AG09309 (cell line): ENCODE results near the gene ADH1C.

Source experiments
- DNase-seq: peaks from one replicate; pipeline ENCODE4 v3.0.0-alpha.2; 2010; ENCODE audit warnings: low read depth
- H3K4me3 ChIP-seq: 2 replicates; pipeline ENCODE4 v1.5.1; 2011; ENCODE audit warnings: mild to moderate bottlenecking, low read depth, low read length, moderate library complexity; ENCODE audit not compliant: control insufficient read depth
- CTCF ChIP-seq: IDR thresholded peaks from 2 replicates; pipeline ENCODE4 v1.5.1; 2011; ENCODE audit warnings: mild to moderate bottlenecking, low read depth, low read length, inconsistent platforms; ENCODE audit not compliant: insufficient read depth, control insufficient read depth; ENCODE audit errors: missing control alignments

Gene ADH1C

GRCh38 chr4:99389606-99390005 lies 37.1 kb upstream of the ADH1C start:
- no peak overlapping the region for H3K4me3 ChIP-seq
- DNase-seq, result no peak
- no peak for TF ChIP-seq CTCF

GRCh38 chr4:99383833-99384392 lies 31.4 kb upstream of the ADH1C start:
- no peak overlapping the region for H3K4me3 ChIP-seq
- DNase-seq, result peak; percentile 97
- TF ChIP-seq CTCF, result no peak

- H3K4me3 ChIP-seq, result no peak overlapping the region
- no peak for DNase-seq
- no peak for TF ChIP-seq CTCF
Measured at GRCh38 chr4:99383399-99383798, 30.9 kb upstream of the ADH1C start.

GRCh38 chr4:99382745-99383360 lies 30.3 kb upstream of the ADH1C start:
- TF ChIP-seq CTCF, result no peak
- DNase-seq, result no peak
- no peak overlapping the region for H3K4me3 ChIP-seq

GRCh38 chr4:99381588-99382175 lies 29.1 kb upstream of the ADH1C start:
- TF ChIP-seq CTCF, result no peak

GRCh38 chr4:99379571-99379970 lies 27.0 kb upstream of the ADH1C start:
- no peak for TF ChIP-seq CTCF
- no peak for DNase-seq
- no peak overlapping the region for H3K4me3 ChIP-seq

More at GRCh38 chr4:99381588-99382175, 29.1 kb upstream of the ADH1C start:
- no peak overlapping the region for H3K4me3 ChIP-seq
- no peak for DNase-seq
